ENCODE results near the gene PRKAR2B.
"Not testable (repeated sequence)": the region's sequence is repeated elsewhere in the genome, so short reads cannot be mapped to it uniquely, and the experiment has no call there.

Gene PRKAR2B

GRCh38 chr7:107049480-107049879 lies 5.0 kb downstream of the PRKAR2B start:
- DNase-seq = no peak

GRCh38 chr7:107049971-107050532 lies 5.5 kb downstream of the PRKAR2B start:
- DNase-seq = no peak

DNA sequence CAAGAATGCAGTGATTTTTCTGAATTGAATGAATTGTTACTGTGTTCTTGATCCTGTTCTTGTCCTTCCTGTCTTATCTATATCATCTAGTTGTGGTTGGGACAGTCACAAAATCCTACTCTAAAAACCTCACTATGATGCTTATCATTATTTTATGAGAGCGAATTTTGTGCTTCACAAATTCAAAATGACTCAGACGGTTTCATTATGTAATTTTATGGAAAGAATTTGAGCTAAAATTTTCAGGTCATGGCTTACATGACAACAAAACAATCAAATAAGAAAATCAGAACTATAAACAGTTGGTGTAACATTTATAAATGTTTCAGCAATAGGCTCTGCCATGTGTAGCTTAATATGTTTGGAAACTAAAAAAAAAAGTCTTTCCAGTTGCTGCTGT lies 6.9 kb downstream of the PRKAR2B start:
- no peak for DNase-seq

- DNase-seq = not testable (repeated sequence)
Measured at GRCh38 chr7:107054965-107055364, 10.5 kb downstream of the PRKAR2B start.

DNA sequence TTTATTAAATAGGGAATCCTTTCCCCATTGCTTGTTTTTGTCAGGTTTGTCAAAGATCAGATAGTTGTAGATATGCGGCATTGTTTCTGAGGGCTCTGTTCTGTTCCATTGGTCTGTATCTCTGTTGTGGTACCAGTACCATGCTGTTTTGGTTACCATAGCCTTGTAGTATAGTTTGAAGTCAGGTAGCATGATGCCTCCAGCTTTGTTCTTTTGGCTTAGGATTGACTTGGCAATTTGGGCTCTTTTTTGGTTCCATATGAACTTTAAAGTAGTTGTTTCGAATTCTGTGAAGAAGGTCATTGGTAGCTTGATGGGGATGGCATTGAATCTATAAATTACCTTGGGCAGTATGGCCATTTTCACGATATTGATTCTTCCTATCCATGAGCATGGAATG lies 11.6 kb downstream of the PRKAR2B start:
- DNase-seq = not testable (repeated sequence)

DNA sequence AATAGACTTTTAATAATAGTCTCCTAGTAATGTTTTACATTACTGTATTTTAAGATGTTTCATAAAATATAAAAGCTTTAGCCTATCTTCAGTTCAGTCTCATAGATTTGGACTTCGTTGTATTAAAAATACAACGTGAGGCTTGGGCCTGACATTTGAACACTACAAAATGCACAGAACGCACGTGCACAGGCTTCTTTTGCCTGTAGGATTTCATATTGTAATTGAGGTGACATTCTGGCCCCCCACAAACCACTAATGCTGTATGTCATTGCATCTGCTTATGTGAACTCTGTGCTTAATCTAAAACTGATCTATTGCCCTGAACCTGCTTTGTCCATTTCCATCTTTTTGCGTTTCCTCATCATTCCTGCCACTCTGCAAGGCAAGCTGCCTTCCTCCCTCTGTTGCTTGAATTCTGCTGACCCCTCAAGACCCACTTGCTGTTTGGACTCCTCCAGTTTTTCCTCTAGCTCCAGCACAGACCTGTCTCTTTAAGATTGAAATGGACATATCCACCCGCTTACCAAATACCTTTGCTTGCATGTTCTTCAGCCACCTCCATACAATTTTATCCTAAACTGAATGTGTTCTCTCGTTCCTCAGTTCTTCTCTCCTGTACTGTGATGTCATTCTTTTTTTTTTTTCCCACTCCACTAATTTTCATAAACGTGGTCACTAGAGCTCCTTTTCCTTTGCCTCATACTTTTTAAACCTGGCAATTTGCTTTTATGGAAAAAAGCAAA lies 12.4 kb downstream of the PRKAR2B start:
- no peak for DNase-seq

GRCh38 chr7:107057474-107057833 lies 12.9 kb downstream of the PRKAR2B start:
- no peak for DNase-seq

DNA sequence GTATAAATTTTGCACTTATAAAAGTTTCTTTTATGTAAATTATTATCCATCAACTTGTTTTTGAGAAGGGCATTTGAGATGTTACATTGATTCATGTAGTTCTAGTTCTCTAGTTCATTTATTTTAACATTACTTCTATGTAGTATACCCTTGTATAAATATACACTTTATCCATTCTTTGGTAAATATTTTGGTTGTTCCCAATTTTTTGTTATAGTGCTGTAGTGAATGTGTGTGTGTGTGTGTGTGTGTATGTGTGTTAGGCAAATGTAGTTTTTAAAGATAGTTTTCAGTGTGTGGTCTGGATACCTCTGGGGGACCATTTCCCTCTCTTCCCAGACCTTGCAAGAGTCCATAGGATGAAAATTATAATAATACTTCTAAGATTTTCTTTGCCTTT lies 15.0 kb downstream of the PRKAR2B start:
- DNase-seq = no peak

GRCh38 chr7:107063245-107064120 lies 19.0 kb downstream of the PRKAR2B start:
- DNase-seq = no peak

- DNase-seq = no peak
Measured at GRCh38 chr7:107064255-107064654, 19.8 kb downstream of the PRKAR2B start.

DNA sequence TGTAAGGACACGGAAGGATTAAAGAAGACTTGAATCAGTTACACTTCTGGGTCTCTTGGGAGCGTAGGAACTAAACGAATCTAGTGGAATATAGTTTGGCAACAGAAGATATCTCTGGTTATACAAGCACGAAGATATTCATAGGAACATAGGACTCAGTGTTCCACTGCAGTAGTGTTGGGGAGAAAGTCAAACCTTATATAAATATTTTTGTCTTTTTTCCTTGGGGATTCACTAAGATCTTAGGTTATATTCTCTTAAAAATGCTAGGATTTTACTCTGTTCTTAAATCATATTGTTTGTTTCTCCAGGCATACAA lies 21.4 kb downstream of the PRKAR2B start:
- no peak for DNase-seq

DNA sequence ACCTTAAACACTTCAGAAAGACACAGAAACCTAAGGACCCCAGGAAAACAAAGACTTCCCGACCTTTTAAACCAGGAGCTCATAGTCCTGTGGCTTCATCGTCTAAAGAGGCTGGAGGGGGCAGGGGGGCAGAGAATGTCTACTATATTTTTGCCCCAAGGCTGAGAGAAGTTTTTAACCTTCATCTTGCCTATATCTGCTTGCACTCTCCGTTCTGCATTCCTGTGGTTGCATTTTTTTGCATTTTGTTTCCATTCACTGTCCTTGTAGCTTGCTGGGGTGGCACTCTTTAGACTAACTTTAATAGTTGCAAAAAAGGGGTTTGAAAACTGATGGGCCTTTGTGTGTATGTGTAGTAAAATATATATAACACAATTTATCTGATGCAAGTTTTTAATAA lies 23.7 kb downstream of the PRKAR2B start:
- DNase-seq = no peak

DNA sequence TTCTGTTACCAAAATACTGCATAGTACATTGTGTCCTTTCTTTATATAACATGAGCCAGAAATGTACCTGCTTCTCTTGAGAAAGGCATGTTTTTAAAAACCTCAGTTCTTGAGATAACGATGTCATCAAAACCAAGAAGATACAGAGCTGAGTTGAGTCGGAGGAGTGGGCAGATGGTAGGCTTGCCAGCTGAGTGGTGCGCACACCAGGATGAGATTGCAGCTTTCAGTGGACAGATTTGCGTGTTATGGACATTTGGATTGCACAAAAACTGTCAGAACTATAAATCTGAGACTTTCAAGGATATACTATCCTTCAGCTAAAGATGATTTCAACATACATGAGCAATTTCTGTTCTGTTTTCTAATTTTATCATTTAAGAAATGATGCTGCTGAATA lies 25.0 kb downstream of the PRKAR2B start:
- no peak for DNase-seq

DNA sequence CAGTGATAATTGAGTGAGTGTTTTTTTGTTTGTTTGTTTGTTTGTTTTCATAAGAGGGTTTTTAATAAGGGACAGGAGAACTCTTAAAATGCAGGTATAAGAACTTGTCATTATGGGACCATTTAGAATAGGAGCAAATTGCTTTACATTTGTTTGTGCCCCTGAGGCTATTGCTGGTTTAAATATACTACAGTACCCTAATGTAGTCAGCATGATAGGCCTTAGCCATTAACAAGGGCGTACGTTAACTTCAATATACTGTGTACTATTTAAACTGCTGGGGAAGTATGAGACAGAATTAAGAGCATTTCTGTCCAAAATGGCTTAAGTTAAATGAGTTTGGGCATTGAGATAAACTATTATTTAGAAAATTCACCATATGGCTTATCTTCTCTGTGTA lies 26.2 kb downstream of the PRKAR2B start:
- DNase-seq = no peak

GRCh38 chr7:107071129-107071528 lies 26.6 kb downstream of the PRKAR2B start:
- DNase-seq = no peak

DNA sequence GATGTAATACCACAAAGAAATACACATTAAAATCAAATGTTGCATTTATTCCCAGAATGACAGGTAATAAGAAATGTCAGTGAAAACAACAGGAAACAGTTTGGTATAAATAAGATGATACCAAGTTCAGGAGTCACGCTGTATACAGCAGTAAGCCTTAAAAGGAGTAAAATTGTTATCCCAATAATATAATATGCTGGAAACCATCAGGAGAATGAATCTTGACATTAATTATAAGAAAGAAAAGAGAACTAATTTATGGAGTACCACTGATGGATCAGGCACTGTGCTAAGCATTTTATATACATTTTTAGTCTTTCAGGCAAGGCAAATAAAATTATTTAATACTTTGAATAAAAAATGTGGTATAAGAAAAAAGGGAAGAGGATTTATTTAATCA lies 27.6 kb downstream of the PRKAR2B start:
- no peak for DNase-seq

DNA sequence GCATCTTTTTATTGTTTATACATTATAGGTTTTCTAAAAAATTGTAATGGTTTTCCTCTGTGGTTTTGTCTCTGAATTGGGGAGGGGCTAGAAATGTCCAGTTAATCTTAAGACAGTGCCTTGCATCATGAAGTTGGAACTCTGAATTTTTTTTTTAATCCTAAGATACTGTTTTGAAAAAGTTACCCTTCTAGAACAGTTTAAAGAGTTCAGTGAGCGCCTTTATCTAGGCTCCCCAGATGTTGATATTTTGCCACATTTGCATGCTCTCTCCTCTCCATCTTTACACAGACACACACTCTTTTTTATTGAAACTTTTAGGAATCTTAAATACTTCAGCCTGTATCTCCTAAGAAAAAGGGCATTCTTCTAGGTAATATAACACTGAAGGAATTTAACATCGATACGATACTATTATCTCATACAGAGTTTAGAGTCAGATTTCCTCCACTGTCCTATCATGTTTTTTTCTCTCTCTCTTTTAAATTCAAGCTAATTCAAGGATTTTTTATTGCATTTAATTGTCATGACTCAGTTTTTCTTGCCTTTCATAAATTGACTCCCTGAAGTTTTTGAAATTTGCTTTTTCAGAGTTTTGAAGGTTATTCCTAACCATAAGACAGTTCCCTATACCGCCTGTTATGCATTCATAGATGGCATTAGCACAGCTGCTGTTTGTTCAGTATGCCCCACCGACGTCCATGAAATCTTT lies 31.5 kb downstream of the PRKAR2B start:
- DNase-seq = no peak

GRCh38 chr7:107076781-107077698 lies 32.5 kb downstream of the PRKAR2B start:
- no peak for DNase-seq

GRCh38 chr7:107077699-107078516 lies 33.4 kb downstream of the PRKAR2B start:
- no peak for DNase-seq

DNA sequence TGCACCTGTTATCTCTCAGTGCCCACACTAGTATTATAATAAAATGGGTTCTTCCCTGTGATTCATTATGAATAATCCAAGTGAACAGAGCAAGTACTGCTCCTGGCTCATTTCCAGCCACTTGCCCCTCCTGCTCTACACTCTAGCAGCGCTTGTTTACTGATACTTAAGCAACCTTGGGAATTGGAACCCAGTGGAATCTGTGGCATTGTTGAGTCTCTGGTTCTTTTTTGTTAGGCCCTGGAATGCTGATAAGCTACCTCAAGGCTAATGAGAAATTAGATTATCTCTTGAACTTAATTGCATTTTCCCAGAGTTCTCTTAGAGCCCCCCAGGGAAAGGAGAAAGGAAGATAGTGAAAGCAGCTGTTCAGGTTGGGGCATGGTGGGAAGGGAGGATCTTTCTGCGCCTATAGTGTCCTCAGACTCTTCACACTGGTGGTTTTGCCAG lies 34.0 kb downstream of the PRKAR2B start:
- no peak for DNase-seq

DNA sequence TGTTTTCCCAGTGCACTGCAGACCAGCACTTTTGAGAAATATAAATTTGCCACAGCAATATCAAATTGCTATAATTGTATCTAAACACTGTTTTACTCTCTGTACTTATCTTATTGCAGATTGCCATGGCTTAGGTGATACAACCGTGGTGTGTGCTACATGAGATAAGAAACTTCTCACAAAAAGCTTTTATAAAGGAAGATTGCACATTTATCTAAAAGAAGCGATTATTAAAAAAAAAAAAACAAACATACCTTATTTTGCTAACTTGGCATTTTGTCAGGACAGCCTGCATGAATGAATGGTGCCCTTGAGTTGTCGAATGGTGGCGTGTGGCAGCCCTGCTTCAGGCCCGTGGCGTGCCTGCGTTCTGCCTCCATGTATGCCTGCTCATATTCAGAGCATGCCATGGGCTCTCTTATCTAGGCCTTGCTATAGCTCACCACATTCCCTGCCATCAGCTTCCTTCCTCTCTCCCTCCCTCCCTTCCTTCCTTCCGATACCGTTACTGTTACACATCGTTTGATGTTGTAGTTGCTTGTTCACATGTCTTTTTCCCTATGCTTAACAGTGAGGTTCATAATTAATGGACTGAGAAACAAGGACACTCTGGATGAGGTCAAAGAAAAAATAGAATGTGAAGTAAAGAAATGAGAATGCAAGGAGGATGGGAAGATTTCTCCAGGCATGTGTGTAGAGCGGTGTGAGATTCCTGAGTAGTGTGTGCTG lies 34.9 kb downstream of the PRKAR2B start:
- no peak for DNase-seq
